Brain microvascular endothelial cell (primary cell): ENCODE measurements around the gene IKZF1.

Source experiments
- DNase-seq: peaks from one replicate; pipeline ENCODE4 v3.0.0-alpha.2; 2020
- H3K27ac ChIP-seq: fragments of 250-450 bp; sonication (Bioruptor Pico); 2 replicates; pipeline ENCODE4 v1.5.1; 2020; ENCODE audit warnings: mild to moderate bottlenecking, moderate library complexity
- H3K27me3 ChIP-seq: fragments of 250-450 bp; sonication (Bioruptor Pico); replicated peaks from 2 replicates; pipeline ENCODE4 v1.5.1; 2020; ENCODE audit warnings: mild to moderate bottlenecking
- H3K36me3 ChIP-seq: fragments of 250-450 bp; sonication (Bioruptor Pico); replicated peaks from 2 replicates; pipeline ENCODE4 v1.5.1; 2020; ENCODE audit warnings: mild to moderate bottlenecking
- H3K4me3 ChIP-seq: 2 replicates; pipeline ENCODE4 v1.5.1; 2011; ENCODE audit warnings: low read depth, mild to moderate bottlenecking, control low read depth, low read length, moderate library complexity
- CTCF ChIP-seq: IDR thresholded peaks from 2 replicates; pipeline ENCODE4 v1.5.1; 2011; ENCODE audit warnings: low read depth, mild to moderate bottlenecking, moderate library complexity, low read length, control low read depth, inconsistent platforms; ENCODE audit errors: missing control alignments
- in situ Hi-C: cut with HindIII; loops from 2 replicates; pipeline ENCODE4 v1.10.0; 2017; ENCODE audit warnings: low sequenced_read_pairs, low pct_ligation_motif_present

The IKZF1 gene

GRCh38 chr7:50450590-50451032 lies 146.1 kb downstream of the IKZF1 start:
- no peak for DNase-seq

More at GRCh38 chr7:50450590-50451032, 146.1 kb downstream of the IKZF1 start:
- TF ChIP-seq CTCF, result no peak
- Histone ChIP-seq H3K27me3 (peaks cover 1% of the 10 kb centered on the region), H3K36me3 (no peaks in the 10 kb centered on the region), H3K4me3 (peak overlapping the region; percentile 82), H3K27ac (no peak overlapping the region)
- in situ Hi-C loops, result no loop called here
